ENCODE measurements around the gene METTL27.
A peak's percentile ranks its signal among the peaks of the same experiment; 100 is the strongest.
"Not testable (repeated sequence)": the region's sequence is repeated elsewhere in the genome, so short reads cannot be mapped to it uniquely, and the experiment has no call there.

The METTL27 gene, protein sequence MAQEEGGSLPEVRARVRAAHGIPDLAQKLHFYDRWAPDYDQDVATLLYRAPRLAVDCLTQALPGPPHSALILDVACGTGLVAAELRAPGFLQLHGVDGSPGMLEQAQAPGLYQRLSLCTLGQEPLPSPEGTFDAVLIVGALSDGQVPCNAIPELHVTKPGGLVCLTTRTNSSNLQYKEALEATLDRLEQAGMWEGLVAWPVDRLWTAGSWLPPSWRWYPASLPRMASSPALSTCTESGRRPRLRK

DNA sequence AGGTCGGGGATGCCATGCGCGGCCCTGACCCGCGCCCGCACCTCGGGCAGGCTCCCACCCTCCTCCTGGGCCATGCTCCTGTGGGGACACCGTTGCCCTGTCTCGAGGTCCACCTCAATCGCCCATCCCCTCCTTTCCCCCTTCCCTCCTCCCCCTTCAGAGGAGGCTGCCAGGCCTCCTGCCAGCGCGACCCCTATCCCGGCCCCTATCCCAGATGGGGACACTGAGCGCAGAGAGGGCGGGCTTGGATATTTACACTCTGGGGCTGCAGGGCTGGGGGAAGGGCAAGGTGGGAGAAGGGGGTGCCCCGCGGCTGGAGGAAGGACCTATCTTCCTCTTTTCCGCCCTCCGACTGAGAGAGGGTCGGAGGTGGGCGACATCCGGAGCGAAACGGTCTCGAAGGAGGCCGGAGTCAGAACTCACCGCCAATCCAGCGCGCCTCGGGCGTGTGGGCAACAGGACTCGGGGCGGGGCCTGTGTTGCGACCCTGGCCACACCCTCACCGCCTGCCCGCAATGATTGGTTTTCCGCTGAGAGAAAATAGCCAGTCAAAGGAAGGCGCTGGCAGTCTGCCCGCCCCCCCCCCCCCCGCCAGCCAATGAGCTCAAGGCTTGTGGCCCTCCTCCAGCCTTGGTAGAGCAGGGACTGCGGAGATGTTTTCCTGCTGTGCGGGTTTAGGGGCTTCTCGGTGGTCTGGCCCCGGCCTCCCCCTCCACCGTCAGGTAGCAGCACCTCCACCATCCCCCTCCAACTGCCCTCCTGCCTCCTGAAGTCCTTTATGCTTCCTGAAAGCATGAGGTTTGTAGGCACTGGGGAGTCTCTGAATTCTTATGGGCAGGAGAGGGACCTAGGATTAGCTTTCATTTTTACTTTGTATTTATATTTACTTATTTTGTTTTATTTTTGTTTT, at the start of gene METTL27:
Gene METTL27, minus strand, starts transcription at position 450 of the 910 bp plus-strand sequence. Its CDS starts 376 bp downstream, at position 74.
- DNase-seq = peak; percentile 86

GRCh38 chr7:73891178-73891885, 49.0 kb upstream of the METTL27 start:
- DNase-seq = no peak

DNA sequence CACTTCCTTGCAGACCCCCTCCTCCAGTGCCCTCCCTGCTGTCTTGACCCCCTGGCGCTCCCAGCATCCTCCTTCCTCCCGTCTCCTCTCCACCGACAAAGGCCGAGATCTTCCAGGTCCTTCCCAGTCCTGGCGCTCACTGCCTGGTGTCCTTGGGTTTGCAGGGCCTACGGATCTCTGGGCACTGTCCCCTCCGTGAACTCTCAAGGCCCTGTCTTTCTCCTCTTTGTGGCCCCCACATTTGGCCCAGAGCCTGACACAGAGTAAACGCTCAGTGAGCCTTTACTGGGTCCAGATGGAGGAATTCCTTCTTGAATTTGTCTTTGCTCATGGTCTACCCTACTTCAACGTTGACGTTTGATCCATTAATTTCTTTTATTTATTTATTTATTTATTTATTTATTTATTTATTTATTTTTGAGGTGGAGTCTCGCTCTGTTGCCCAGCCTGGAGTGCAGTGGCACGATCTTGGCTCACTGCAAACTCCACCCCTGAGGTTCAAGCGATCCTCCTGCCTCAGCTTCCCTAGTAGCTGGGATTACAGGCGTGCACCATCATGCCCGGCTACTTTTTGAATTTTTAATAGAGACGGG, 48.3 kb upstream of the METTL27 start:
- DNase-seq = no peak

DNA sequence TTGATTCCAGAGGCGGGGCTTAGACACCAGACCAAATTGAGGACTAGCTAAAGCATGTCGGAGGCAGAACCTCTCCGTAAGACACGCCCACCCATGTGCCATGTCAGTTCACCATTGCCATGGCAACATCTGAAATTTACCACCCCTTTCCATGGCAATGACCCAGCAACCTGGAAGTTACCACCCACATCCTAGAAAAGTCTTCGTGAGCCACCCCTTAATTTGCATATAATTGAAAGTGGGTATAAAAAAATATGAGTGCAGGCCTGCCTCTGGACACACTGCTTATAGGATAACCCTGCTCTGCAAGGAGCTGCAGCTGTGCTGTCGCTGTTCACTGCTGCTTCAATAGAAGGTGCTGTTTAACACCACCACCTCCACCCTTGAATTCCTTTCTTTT, 46.6 kb upstream of the METTL27 start:
- DNase-seq = no peak

DNA sequence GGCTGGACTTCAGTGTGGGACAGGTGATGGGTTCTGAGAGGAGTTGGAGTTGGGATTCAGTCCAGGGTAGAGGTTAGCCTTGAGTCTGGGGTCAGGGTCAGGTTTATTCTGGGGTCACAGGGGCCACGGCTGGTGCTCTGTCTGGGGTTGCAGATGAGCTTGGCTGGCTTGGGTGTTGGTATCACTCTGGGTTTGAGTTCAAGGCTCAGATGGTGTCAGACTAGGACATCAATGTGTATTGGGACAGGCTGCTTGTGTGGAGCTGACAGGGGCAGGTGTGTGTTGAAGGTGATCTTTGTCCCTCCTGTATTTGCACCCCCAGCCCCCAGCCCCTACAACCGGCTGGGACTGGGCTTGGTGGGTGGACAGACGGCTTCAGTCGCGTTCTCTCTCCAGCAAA, 45.4 kb upstream of the METTL27 start:
- DNase-seq = no peak

- no peak for DNase-seq
Measured at GRCh38 chr7:73885975-73886798, 43.9 kb upstream of the METTL27 start.

- no peak for DNase-seq
Measured at GRCh38 chr7:73885433-73885974, 43.2 kb upstream of the METTL27 start.

GRCh38 chr7:73884867-73885422, 42.6 kb upstream of the METTL27 start:
- DNase-seq = not testable (repeated sequence)

DNA sequence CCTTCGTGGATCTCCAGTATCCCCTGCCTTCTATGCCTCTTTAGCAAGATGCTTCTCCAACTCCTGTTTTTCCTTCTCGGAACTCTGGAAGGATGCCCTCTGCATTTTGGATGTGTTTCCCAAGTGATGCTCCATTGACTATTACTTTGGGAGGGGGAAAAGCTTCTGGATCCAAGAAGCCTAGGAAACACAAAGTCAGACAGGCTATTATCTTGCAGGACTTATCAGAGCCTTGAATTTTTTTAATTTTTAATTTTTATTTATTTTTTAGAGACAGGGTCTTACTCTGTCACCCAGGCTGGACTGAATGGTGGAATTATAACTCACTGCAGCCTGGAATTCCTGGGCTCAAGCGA, 39.7 kb upstream of the METTL27 start:
- no peak for DNase-seq

DNA sequence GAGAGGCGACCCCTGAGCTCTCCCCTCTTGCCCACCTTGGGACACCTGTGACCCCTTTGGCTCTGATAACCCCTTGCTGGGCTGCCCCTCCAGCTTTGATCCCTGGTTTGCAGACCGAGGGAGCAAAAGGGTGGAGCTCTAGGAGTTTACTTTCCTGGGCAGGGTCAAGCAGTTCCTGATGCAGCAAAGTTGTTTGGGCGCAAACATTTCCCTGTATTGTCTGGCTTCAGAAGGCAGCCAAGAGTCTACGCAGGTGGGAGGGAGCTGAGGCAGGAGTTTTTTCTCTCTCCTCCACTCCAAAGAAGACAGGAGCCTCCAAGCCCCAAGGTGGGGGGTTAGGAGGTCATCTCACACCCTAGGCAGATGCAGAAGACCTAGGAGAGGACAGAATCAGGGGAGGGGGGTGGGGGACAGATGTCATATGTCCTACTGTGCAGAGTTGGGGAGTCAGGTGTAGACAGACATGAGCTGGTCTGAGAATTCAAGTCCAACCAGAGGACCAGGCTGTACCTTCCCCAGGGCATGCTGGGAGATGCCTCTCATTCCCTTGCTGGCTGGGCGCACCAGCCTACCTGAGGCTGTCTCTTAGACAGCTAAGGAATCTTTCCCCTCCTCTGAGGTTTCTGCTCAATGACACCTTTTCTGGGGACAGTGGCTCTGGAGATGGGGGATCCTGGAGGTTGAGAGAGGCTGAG, 39.2 kb upstream of the METTL27 start:
- no peak for DNase-seq

DNA sequence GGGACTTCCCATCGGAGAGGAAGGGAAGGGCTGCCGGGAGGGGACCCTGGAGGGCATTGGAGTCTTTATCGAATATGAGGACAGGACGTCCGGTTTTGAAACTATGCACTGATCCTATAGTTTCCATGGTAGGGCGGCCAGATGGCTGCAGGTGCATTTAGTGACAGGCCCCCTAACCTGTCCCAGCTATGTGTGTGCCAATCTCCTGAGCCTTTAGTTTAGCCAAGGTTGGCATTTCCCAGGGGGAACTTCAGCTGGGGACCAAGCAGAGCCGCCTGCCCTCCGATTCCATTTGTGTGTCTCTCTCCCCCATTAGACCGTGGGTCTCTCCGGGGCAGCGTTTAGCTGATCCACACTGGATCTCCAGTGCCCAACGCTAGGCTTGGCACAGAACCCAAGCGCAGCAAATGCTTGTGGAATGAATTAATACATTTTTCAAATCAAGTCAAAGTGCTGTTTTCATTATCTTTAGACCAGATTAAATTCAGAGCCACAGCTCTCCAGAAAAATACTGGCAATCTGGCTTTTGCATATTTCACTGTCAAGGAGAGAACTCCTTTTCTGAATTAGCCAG, 38.5 kb upstream of the METTL27 start:
- DNase-seq = no peak

- no peak for DNase-seq
Measured at GRCh38 chr7:73879977-73880681, 37.8 kb upstream of the METTL27 start.

DNA sequence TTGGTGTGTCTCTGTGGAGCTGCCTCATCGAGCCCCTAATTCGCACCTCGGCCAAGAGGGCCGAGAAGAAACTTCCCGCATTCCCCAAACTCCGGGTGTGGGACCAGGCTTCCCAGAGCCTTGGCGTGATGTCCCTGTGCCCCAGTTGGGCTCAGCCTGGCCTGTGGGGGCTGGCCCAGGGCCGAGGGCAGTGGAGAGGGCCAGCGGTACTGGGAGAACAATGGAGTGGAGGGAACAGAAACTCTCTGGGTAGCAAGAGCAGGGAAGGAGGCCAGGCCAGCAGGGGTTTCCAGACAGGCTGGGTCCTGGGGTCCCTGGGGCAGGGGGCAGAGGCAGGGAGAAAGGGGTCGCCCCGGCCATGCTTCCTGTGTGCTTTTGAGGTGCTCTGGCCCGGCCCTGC, 34.7 kb upstream of the METTL27 start:
- no peak for DNase-seq

- no peak for DNase-seq
Measured at GRCh38 chr7:73876361-73876760, 34.0 kb upstream of the METTL27 start.

GRCh38 chr7:73872056-73872908, 30.0 kb upstream of the METTL27 start:
- DNase-seq = no peak

GRCh38 chr7:73871163-73872011, 29.1 kb upstream of the METTL27 start:
- no peak for DNase-seq

GRCh38 chr7:73870041-73870492, 27.8 kb upstream of the METTL27 start:
- DNase-seq = no peak

Data from activated CD4-positive, alpha-beta T cell treated with anti-CD3 and anti-CD28 coated beads, Interleukin-2, amount 50 U/mL, for 1 hour (primary cell).